EL (cell line): ENCODE results near the gene TMEM183A.
"Not testable (repeated sequence)": the region's sequence is repeated elsewhere in the genome, so short reads cannot be mapped to it uniquely, and the experiment has no call there.

Experiments used
- DNase-seq: peaks from one replicate; pipeline ENCODE4 v3.0.0-alpha.2; 2016

The TMEM183A gene

GRCh38 chr1:203006948-203007871 is at the start of gene TMEM183A:
TMEM183A (plus strand) TSS chr1:203007374; CDS start chr1:203007466, 92 bp downstream.
- peak; percentile 97 for DNase-seq

- peak; percentile 84 for DNase-seq
Measured at GRCh38 chr1:202957733-202958543, 49.2 kb upstream of the TMEM183A start, which contains the start of gene ADIPOR1. ADIPOR1 (minus strand) TSS chr1:202958312; CDS start chr1:202951070, 7,242 bp downstream.

GRCh38 chr1:202958544-202959275 is 48.5 kb upstream of the TMEM183A start:
- no peak for DNase-seq

GRCh38 chr1:202959276-202959620 is 47.9 kb upstream of the TMEM183A start:
- DNase-seq: peak; percentile 66

GRCh38 chr1:202961220-202961880 is 45.8 kb upstream of the TMEM183A start:
- DNase-seq: no peak

- peak; percentile 45 for DNase-seq
Measured at GRCh38 chr1:202964791-202965410, 42.3 kb upstream of the TMEM183A start.

- DNase-seq: peak; percentile 13
Measured at GRCh38 chr1:202965422-202965821, 41.8 kb upstream of the TMEM183A start.

- DNase-seq: no peak
Measured at GRCh38 chr1:202966006-202966898, 40.9 kb upstream of the TMEM183A start.

- DNase-seq: no peak
Measured at GRCh38 chr1:202967684-202968281, 39.4 kb upstream of the TMEM183A start.

GRCh38 chr1:202968351-202968750 is 38.8 kb upstream of the TMEM183A start:
- no peak for DNase-seq

GRCh38 chr1:202968895-202969295 is 38.3 kb upstream of the TMEM183A start:
- DNase-seq: peak; percentile 69

GRCh38 chr1:202972046-202972445 is 35.1 kb upstream of the TMEM183A start:
- DNase-seq: no peak

GRCh38 chr1:202974856-202975255 is 32.3 kb upstream of the TMEM183A start:
- DNase-seq: no peak

GRCh38 chr1:202976633-202977032 is 30.5 kb upstream of the TMEM183A start:
- DNase-seq: no peak

GRCh38 chr1:202979459-202979858 is 27.7 kb upstream of the TMEM183A start:
- DNase-seq: no peak

- no peak for DNase-seq
Measured at GRCh38 chr1:202981939-202982338, 25.2 kb upstream of the TMEM183A start.

GRCh38 chr1:202982715-202983430 is 24.3 kb upstream of the TMEM183A start:
- DNase-seq: no peak

GRCh38 chr1:202986120-202986519 is 21.1 kb upstream of the TMEM183A start:
- not testable (repeated sequence) for DNase-seq

- DNase-seq: no peak
Measured at GRCh38 chr1:202987255-202987654, 19.9 kb upstream of the TMEM183A start.
